A549 (cell line): Measurements from ENCODE around the gene PADI4. TPM values are rescaled to one million over a fixed set of nuclear protein-coding genes. Genes with fewer than 3 reads are reported as not detected.

ENCODE experiments used
- ATAC-seq, 2 experiments: fragments of 200-7000 bp in 1 of 2; fragments of >200 bp in 1 of 2; cut with Nextera tagmentation in 1 of 2; cut with Tn5 transposase in 1 of 2; 3 replicates each; pipeline versions ENCODE4 v1.8.0 to v1.9.1; 2018 to 2020; ENCODE audit warnings: mild to moderate bottlenecking in 1 of 2, moderate library complexity in 1 of 2
- CTCF ChIA-PET: fragments of 300-600 bp; sonication (Branson Sonifier 250); formaldehyde crosslinking; extraction: SDS; loops from one replicate; lab custom pipeline; 2021; ENCODE audit warnings: antibody characterized with exemption, inconsistent platforms; lab: Yijun Ruan, JAX
- POLR2A ChIA-PET: fragments of 350-600 bp; formaldehyde crosslinking; extraction: SDS; loops from one replicate; lab custom pipeline; 2021; ENCODE audit warnings: antibody characterized with exemption, inconsistent platforms; lab: Yijun Ruan, JAX
- DNase-seq, 2 experiments: peaks; one replicate each; pipeline versions ENCODE4 v3.0.0 to v3.0.0-alpha.2; 2011 to 2016; ENCODE audit warnings: low read depth in 1 of 2, low spot score in 1 of 2
- FAIRE-seq: peaks from 2 replicates; lab custom pipeline; 2011; peaks lifted over from hg19 to GRCh38; lab: Jason Lieb, UNC
- H3K27ac ChIP-seq, 2 experiments: fragments of >200 bp; sonication (Bioruptor Twin); formaldehyde crosslinking; 3 replicates each; pipeline ENCODE4 v1.5.1; 2016 to 2017
- H3K4me1 ChIP-seq: fragments of >200 bp; sonication (Bioruptor Twin); formaldehyde crosslinking; 3 replicates; pipeline ENCODE4 v1.6.1; 2016
- H3K4me2 ChIP-seq: fragments of >200 bp; sonication (Bioruptor Twin); formaldehyde crosslinking; 3 replicates; pipeline ENCODE4 v1.6.1; 2016
- H3K4me3 ChIP-seq: fragments of >200 bp; sonication (Bioruptor Twin); formaldehyde crosslinking; 3 replicates; pipeline ENCODE4 v1.5.1; 2016
- H3K9me3 ChIP-seq: fragments of >200 bp; sonication (Bioruptor Twin); formaldehyde crosslinking; 3 replicates; pipeline ENCODE4 v1.6.1; 2016
- CBX8 ChIP-seq: fragments of 200-600 bp; sonication (generic); IDR thresholded peaks from 2 replicates; pipeline ENCODE4 v1.6.1; 2016
- EP300 ChIP-seq, 2 experiments: fragments of >200 bp; sonication (Bioruptor Twin); formaldehyde crosslinking; IDR thresholded peaks; 2 replicates in 1 of 2; 3 replicates in 1 of 2; pipeline ENCODE4 v1.6.1; 2016 to 2017
- ESRRA ChIP-seq: fragments of 150-350 bp; IDR thresholded peaks from 2 replicates; pipeline ENCODE4 v1.6.1; 2014; ENCODE audit warnings: mild to moderate bottlenecking, low read length, borderline replicate concordance
- FOSB ChIP-seq: fragments of 250-450 bp; sonication (Bioruptor Pico); IDR thresholded peaks from 2 replicates; pipeline ENCODE4 v1.5.0; 2020; ENCODE audit warnings: mild to moderate bottlenecking, moderate library complexity
- GATA3 ChIP-seq: IDR thresholded peaks from 2 replicates; pipeline ENCODE4 v1.6.1; 2012; ENCODE audit warnings: borderline replicate concordance
- HDAC2 ChIP-seq: fragments of 200-600 bp; sonication (generic); IDR thresholded peaks from 2 replicates; pipeline ENCODE4 v1.6.1; 2016
- KDM1A ChIP-seq: fragments of 200-600 bp; sonication (generic); IDR thresholded peaks from 2 replicates; pipeline ENCODE4 v1.6.1; 2016; ENCODE audit warnings: low read depth, mild to moderate bottlenecking
- MAFK ChIP-seq: fragments of 450-650 bp; IDR thresholded peaks from 2 replicates; pipeline ENCODE4 v1.6.1; 2014; ENCODE audit not compliant: partially characterized antibody
- MAZ ChIP-seq: fragments of 150-350 bp; IDR thresholded peaks from 2 replicates; pipeline ENCODE4 v1.6.1; 2014; ENCODE audit warnings: antibody characterized with exemption, low read depth, low read length, borderline replicate concordance
- NFE2L2 ChIP-seq: fragments of 150-350 bp; conservative IDR thresholded peaks from 2 replicates; pipeline ENCODE4 v1.6.1; 2014; ENCODE audit warnings: low read length
- NPAS2 ChIP-seq: fragments of 250-450 bp; sonication (Bioruptor Pico); IDR thresholded peaks from 2 replicates; pipeline ENCODE4 v1.8.0; 2022; ENCODE audit warnings: mild to moderate bottlenecking, moderate library complexity, borderline replicate concordance
- RAD21 ChIP-seq, 2 experiments: fragments of >200 bp in 1 of 2; sonication (Bioruptor Twin) in 1 of 2; formaldehyde crosslinking in 1 of 2; IDR thresholded peaks in 1 of 2; conservative IDR thresholded peaks in 1 of 2; 2 replicates in 1 of 2; 3 replicates in 1 of 2; pipeline ENCODE4 v1.6.1; 2012 to 2018; ENCODE audit warnings: inconsistent platforms in 1 of 2
- ZC3H11A ChIP-seq: fragments of 450-650 bp; IDR thresholded peaks from 2 replicates; pipeline ENCODE4 v1.6.1; 2014; ENCODE audit warnings: antibody characterized with exemption, mild to moderate bottlenecking
- WGBS: methylation state at CpG from one replicate; pipeline ENCODE4 v1.1.6; 2017; ENCODE audit errors: missing lambda C conversion rate; 5-methylcytosine and 5-hydroxymethylcytosine counted together
- polyA plus RNA-seq, 4 experiments: library from polyadenylated mRNA; depleted of rRNA in 3 of 4; stranded (reverse); fragments of >200 nt; fragmentation: RNase III in 1 of 4; extraction: RNeasy Plus Mini Kit Qiagen cat#74134 plus additional on column Dnase treatment in 1 of 4; gene quantifications; 2 replicates in 3 of 4; 3 replicates in 1 of 4; pipeline ENCODE4 v1.2.3, GENCODE V29; 2011 to 2017
- small RNA-seq, 6 experiments: library from RNA; depleted of rRNA; stranded (forward); fragments of <200 nt; gene quantifications; one replicate each; pipeline ENCODE3, GENCODE V24; 2012
- TF ChIP-seq, protein P1 (sequence below): fragments of >200 bp; sonication (Bioruptor Twin); formaldehyde crosslinking; IDR thresholded peaks from 2 replicates; pipeline ENCODE4 v1.6.1; 2016
- TF ChIP-seq, protein P2 (sequence below): IDR thresholded peaks from 2 replicates; pipeline ENCODE4 v1.6.1; 2012
- TF ChIP-seq, protein P3 (sequence below): fragments of 450-650 bp; IDR thresholded peaks from 2 replicates; pipeline ENCODE4 v1.6.1; 2014; ENCODE audit warnings: antibody characterized with exemption
- TF ChIP-seq, protein P4 (sequence below): fragments of 150-350 bp; IDR thresholded peaks from 2 replicates; pipeline ENCODE4 v1.6.1; 2014; ENCODE audit warnings: low read depth, mild to moderate bottlenecking, low read length
- TF ChIP-seq, protein P5 (sequence below): fragments of 200-600 bp; sonication (generic); IDR thresholded peaks from 2 replicates; pipeline ENCODE4 v1.6.1; 2016; ENCODE audit warnings: antibody characterized with exemption, mild to moderate bottlenecking, moderate library complexity

PADI4 gene
- polyA plus RNA-seq, 2 of the 4 experiments (the other 2 are of a cell fraction): not detected

DNA sequence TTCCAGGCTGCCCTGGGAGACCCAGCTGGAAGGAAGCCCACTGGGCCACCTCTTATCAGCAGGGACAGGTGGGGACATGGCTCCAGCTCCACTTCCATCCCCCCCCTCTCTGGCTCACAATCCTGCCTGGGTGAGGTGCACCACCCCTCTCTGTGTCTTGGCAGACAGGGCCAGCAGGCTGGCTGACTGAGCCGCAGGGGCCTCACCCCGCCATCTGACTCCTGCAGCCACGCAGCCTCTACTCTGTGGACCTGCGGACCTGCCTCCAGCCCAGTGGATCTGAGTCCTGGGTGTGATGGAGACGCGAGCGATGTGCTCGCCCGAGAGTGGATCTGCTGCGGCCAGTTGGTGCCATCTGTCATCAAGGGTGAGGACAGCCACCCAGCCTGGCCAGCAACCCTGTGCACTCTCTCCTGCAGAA is 101.4 kb downstream of the PADI4 start (continued):
- TF ChIP-seq, protein P1, sequence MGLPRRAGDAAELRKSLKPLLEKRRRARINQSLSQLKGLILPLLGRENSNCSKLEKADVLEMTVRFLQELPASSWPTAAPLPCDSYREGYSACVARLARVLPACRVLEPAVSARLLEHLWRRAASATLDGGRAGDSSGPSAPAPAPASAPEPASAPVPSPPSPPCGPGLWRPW: no peak

DNA sequence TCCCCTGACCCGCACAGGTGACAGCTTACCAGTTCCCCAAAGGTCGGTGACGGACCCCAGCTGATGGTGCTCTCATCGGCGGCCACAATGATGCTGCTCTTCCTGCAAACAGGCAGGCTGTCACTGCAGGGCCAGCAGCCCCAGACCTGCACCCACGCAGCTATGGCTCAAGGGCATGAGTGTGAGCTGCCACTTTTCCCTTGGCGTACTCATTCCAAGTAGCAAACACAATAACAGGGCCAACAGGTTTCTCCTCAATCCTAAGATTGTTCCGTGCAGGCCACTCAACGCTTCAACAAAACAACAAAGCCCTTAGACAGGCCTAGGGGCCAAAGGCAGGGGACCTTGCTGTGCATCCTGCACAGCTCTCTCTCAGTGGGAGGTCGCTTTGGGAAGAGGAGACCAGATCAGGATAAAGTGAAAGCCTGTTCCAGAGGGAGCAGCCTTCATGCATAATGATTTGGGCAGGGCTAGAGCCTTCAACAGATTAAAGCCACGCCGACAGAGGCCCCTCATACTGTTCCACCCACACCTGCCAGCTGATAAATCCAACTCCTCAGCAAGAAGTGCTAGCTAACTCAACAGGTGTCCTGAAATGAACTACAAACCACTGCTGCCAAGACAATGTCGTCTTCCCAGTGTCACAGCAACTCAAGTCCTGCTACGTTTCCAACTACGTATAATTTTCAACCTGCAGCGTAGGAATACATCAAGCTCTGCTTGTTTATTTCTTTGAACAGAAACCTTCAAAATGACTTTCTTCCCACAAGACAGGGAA is 104.3 kb downstream of the PADI4 start:
- CTCF ChIA-PET: interaction anchor here (1.4 to 1.5 kb wide), 2 partner anchors 175 to 287 kb away, joined by 3 to 4 read pairs; no protein-coding TSS in a partner anchor
- no peaks in the 10 kb centered on the region for H3K9me3 ChIP-seq
- TF ChIP-seq, protein P2, sequence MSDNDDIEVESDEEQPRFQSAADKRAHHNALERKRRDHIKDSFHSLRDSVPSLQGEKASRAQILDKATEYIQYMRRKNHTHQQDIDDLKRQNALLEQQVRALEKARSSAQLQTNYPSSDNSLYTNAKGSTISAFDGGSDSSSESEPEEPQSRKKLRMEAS: no peak
- TF ChIP-seq HDAC2 (no peak), ESRRA (no peak), ZC3H11A (no peak), NPAS2 (CRISPR knock-in tag) (no peak), CBX8 (no peak), GATA3 (no peak), FOSB (CRISPR knock-in tag) (no peak), KDM1A (no peak), NFE2L2 (no peak), MAZ (no peak), MAFK (no peak), RAD21 (conservative IDR thresholded peaks at IDR 0.05 in 1 of 2, IDR thresholded peaks at IDR 0.05 in 1 of 2) (no peak), EP300 (IDR thresholded peaks at IDR 0.05) (no peak)
- TF ChIP-seq, protein P3, sequence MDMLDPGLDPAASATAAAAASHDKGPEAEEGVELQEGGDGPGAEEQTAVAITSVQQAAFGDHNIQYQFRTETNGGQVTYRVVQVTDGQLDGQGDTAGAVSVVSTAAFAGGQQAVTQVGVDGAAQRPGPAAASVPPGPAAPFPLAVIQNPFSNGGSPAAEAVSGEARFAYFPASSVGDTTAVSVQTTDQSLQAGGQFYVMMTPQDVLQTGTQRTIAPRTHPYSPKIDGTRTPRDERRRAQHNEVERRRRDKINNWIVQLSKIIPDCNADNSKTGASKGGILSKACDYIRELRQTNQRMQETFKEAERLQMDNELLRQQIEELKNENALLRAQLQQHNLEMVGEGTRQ: no peak
- TF ChIP-seq, protein P4, sequence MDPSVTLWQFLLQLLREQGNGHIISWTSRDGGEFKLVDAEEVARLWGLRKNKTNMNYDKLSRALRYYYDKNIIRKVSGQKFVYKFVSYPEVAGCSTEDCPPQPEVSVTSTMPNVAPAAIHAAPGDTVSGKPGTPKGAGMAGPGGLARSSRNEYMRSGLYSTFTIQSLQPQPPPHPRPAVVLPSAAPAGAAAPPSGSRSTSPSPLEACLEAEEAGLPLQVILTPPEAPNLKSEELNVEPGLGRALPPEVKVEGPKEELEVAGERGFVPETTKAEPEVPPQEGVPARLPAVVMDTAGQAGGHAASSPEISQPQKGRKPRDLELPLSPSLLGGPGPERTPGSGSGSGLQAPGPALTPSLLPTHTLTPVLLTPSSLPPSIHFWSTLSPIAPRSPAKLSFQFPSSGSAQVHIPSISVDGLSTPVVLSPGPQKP: no peak
- TF ChIP-seq, protein P5, sequence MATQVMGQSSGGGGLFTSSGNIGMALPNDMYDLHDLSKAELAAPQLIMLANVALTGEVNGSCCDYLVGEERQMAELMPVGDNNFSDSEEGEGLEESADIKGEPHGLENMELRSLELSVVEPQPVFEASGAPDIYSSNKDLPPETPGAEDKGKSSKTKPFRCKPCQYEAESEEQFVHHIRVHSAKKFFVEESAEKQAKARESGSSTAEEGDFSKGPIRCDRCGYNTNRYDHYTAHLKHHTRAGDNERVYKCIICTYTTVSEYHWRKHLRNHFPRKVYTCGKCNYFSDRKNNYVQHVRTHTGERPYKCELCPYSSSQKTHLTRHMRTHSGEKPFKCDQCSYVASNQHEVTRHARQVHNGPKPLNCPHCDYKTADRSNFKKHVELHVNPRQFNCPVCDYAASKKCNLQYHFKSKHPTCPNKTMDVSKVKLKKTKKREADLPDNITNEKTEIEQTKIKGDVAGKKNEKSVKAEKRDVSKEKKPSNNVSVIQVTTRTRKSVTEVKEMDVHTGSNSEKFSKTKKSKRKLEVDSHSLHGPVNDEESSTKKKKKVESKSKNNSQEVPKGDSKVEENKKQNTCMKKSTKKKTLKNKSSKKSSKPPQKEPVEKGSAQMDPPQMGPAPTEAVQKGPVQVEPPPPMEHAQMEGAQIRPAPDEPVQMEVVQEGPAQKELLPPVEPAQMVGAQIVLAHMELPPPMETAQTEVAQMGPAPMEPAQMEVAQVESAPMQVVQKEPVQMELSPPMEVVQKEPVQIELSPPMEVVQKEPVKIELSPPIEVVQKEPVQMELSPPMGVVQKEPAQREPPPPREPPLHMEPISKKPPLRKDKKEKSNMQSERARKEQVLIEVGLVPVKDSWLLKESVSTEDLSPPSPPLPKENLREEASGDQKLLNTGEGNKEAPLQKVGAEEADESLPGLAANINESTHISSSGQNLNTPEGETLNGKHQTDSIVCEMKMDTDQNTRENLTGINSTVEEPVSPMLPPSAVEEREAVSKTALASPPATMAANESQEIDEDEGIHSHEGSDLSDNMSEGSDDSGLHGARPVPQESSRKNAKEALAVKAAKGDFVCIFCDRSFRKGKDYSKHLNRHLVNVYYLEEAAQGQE: no peak
- TF ChIP-seq, all 56 proteins: peak for 0
- DNase-seq (no peak), FAIRE-seq (no peak), ATAC-seq (no peak)
- 94% methylated on average over 13 of the region's 16 CpGs for WGBS
- POLR2A ChIA-PET: no interaction called here
- Histone ChIP-seq H3K4me3 (no peak overlapping the region), H3K27ac (no peak overlapping the region), H3K4me1 (no peaks in the 10 kb centered on the region), H3K4me2 (no peak overlapping the region)

Small RNA genes within 50 kb of the gene (small RNA-seq; reads per million reads assigned to genes)
- gene MIR3972: 0 reads per million in 6 experiments

Other genes starting within 250 kb of the PADI4 start
- 1.3 and 1.6 TPM in 2 replicates for gene PADI2, start 188.7 kb upstream of the PADI4 start, polyA plus RNA-seq (2011; rRNA removed)
- 1.1 to 1.5 TPM (median 1.3 TPM) in 3 replicates for gene PADI2, start 188.7 kb upstream of the PADI4 start, polyA plus RNA-seq (2017; fragmentation: RNase III; extraction: RNeasy Plus Mini Kit Qiagen cat#74134 plus additional on column Dnase treatment)
- gene PADI1, start 103.1 kb upstream of the PADI4 start, polyA plus RNA-seq (2011; rRNA removed): 1.1 and 1.4 TPM in 2 replicates
- 1.7 to 2.3 TPM (median 2.0 TPM) in 3 replicates for gene PADI1, start 103.1 kb upstream of the PADI4 start, polyA plus RNA-seq (2017; fragmentation: RNase III; extraction: RNeasy Plus Mini Kit Qiagen cat#74134 plus additional on column Dnase treatment)
- gene PADI3, start 59.1 kb upstream of the PADI4 start, polyA plus RNA-seq (2011; rRNA removed): 2.4 and 2.8 TPM in 2 replicates
- 0.99 to 1.5 TPM (median 1.4 TPM) in 3 replicates for gene PADI3, start 59.1 kb upstream of the PADI4 start, polyA plus RNA-seq (2017; fragmentation: RNase III; extraction: RNeasy Plus Mini Kit Qiagen cat#74134 plus additional on column Dnase treatment)
- gene PADI6, start 64.0 kb downstream of the PADI4 start, polyA plus RNA-seq (2011; rRNA removed): not detected in 2 replicates
- gene PADI6, start 64.0 kb downstream of the PADI4 start, polyA plus RNA-seq (2017; fragmentation: RNase III; extraction: RNeasy Plus Mini Kit Qiagen cat#74134 plus additional on column Dnase treatment): not detected in 3 replicates
- 58.3 and 60.9 TPM in 2 replicates for gene RCC2, start 131.5 kb downstream of the PADI4 start, polyA plus RNA-seq (2011; rRNA removed)
- 82.5 to 90.0 TPM (median 84.7 TPM) in 3 replicates for gene RCC2, start 131.5 kb downstream of the PADI4 start, polyA plus RNA-seq (2017; fragmentation: RNase III; extraction: RNeasy Plus Mini Kit Qiagen cat#74134 plus additional on column Dnase treatment)
- 3.5 and 4.1 TPM in 2 replicates for gene ARHGEF10L, start 231.5 kb downstream of the PADI4 start, polyA plus RNA-seq (2011; rRNA removed)
- 4.1 to 5.2 TPM (median 4.4 TPM) in 3 replicates for gene ARHGEF10L, start 231.5 kb downstream of the PADI4 start, polyA plus RNA-seq (2017; fragmentation: RNase III; extraction: RNeasy Plus Mini Kit Qiagen cat#74134 plus additional on column Dnase treatment)